ENCODE measurements around the gene KDM4D.
"Not testable (repeated sequence)": the region's sequence is repeated elsewhere in the genome, so short reads cannot be mapped to it uniquely, and the experiment has no call there.

KDM4D gene

DNA sequence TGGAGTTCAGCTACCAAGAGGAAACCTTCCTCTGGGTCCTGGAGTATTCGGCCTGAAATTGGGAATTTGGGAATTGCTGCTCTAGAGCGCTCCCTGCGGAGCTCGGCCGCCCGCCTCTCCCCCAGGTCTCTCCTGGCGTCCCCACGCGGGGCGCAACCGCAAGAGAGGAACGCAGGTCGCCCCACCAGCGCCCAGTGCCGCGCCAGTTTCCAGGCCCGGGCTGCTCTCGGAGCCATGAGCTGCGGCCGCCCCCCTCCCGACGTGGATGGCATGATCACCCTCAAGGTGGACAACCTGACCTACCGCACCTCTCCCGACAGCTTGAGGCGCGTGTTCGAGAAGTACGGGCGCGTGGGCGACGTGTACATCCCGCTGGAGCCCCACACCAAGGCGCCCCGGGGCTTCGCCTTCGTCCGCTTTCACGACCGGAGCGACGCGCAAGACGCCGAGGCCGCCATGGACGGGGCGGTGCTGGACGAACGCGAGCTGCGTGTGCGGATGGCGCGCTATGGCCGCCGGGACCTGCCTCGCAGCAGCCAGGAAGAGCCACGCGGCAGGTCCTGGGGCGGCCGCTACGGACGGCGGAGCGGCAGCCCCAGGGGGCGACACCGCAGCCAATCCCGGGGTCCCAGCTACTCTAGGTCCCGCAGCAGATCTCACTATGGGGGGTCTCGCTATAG lies 64.0 kb downstream of the KDM4D start:
- DNase-seq = not testable (repeated sequence)

DNA sequence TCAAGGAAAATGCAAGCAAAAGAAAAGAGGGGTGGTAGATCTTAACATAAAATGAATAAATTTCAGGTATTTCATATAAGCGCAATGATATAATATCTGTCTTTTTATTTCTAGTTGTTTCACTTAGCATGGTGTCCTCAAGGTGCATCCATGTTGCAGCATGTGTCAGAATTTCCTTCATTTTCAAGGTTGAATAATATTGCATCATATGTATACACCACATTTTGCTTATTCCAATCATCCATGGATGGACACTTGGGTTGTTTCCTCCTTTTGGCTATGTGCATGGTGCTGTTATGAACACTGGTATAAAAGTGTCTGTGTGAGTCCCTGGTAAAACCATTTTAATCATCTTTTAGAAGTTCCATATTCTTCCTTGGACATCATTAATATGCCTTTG lies 68.7 kb downstream of the KDM4D start:
- DNase-seq = no peak

DNA sequence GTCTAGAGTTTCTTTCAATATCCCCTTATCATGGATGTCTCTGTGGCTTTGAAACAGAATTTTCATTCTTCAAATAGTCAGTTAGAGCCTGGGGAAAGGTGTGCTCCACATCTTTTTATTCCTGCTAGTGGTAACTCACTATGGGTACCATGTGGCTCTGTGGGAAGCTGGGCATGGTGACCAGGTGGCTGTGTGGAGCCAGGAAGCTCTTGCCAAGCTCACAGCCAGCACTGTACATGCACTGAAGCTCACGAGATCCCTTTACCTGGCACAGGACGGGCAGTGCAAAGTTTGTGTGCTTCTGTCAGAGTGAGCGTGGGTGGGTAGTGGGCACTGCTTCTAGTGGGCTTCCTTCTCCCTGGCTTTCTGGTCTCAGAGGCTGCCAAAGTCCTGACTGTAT lies 69.4 kb downstream of the KDM4D start:
- no peak for DNase-seq

DNA sequence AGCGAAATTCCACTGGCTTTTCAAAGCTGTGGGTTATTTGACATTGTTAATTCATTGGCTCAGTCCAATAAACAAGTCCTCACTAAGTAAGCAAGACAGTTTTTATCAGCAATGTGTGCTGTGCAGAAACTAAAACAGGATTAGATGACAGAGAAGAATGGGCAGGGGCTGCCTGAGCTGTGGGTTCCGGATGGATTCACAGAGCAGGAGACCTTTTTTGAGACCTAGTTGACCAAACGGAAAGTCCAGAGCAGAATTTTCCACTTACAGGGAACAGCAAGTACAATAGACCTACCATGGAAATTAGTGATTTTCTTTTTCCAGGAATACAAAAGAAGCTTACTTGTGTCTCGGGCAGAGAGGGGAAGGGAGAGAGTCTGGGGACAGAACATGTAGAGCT lies 70.5 kb downstream of the KDM4D start:
- DNase-seq = no peak

DNA sequence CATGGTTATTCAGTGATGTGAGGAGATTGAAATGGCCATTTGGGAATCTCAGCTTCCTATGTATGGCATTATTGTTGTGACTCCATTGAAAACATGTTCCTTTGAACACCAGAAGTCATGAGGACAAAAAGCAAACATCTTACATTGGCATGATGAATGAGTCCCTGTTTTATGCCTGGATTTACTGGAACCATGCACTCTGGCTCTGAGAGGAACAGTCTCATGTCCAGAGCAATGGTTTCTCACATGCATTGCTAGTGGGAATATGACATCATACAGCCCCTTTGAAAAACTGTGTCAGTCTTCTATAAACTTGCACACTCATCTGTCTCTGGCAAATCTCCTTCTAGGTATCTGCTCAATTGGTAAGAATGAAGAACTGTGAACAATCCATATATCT lies 72.3 kb downstream of the KDM4D start:
- no peak for DNase-seq

Data from NCI-H524 treated with DMSO at 0.1 percent for 48 hours (cell line).